IMR-90 (cell line): ENCODE data around the gene CXADR. TPM values are rescaled to one million over a fixed set of nuclear protein-coding genes. Genes with fewer than 3 reads are reported as not detected.

Experiments
- ATAC-seq: fragments of 200-7000 bp; cut with Tn5 transposase; 2 replicates; pipeline ENCODE4 v1.9.1; 2020; ENCODE audit warnings: low read depth, mild to moderate bottlenecking, moderate library complexity
- BruUV-seq: library from RNA; stranded (reverse); fragments of 400-500 nt; replicated peaks from 2 replicates; lab custom pipeline; 2021; lab: Mats Ljungman, UMichigan
- CTCF ChIA-PET: fragments of 300-600 bp; formaldehyde crosslinking; extraction: SDS; loops from one replicate; lab custom pipeline; 2021; ENCODE audit warnings: antibody characterized with exemption; lab: Yijun Ruan, JAX
- POLR2A ChIA-PET: fragments of 300-600 bp; sonication (Branson Sonifier 250); formaldehyde crosslinking; loops from one replicate; lab custom pipeline; 2022; ENCODE audit warnings: antibody characterized with exemption; ENCODE audit not compliant: unreplicated experiment; lab: Charles Lee
- DNase-seq: peaks from one replicate; pipeline ENCODE4 v3.0.0; 2013
- H2AFZ ChIP-seq: replicated peaks from 2 replicates; pipeline ENCODE3; 2013; ENCODE audit warnings: low read length, mild to moderate bottlenecking; ENCODE audit not compliant: poor library complexity
- H2AK5ac ChIP-seq: 2 replicates; pipeline ENCODE4 v1.6.1; 2013; ENCODE audit warnings: low read depth, low read length, inconsistent platforms
- H2AK9ac ChIP-seq: replicated peaks from 2 replicates; pipeline ENCODE3; 2013; ENCODE audit warnings: mild to moderate bottlenecking, low read depth, low read length, moderate library complexity; ENCODE audit not compliant: poor library complexity
- H2BK120ac ChIP-seq: 2 replicates; pipeline ENCODE4 v1.6.1; 2013; ENCODE audit warnings: low read depth, low read length, inconsistent platforms
- H2BK15ac ChIP-seq: 3 replicates; pipeline ENCODE4 v1.6.1; 2013; ENCODE audit warnings: low read depth, low read length, inconsistent platforms
- H2BK20ac ChIP-seq: 2 replicates; pipeline ENCODE4 v1.6.1; 2013; ENCODE audit warnings: low read depth, mild to moderate bottlenecking, inconsistent platforms, low read length, moderate library complexity
- H2BK5ac ChIP-seq: 2 replicates; pipeline ENCODE4 v1.6.1; 2013; ENCODE audit warnings: mild to moderate bottlenecking, low read depth, low read length, inconsistent platforms; ENCODE audit not compliant: poor library complexity, severe bottlenecking
- H3K14ac ChIP-seq: replicated peaks from 2 replicates; pipeline ENCODE4 v1.6.1; 2013; ENCODE audit warnings: low read depth, low read length, inconsistent platforms
- H3K18ac ChIP-seq: 2 replicates; pipeline ENCODE4 v1.6.1; 2013; ENCODE audit warnings: low read depth, low read length, control low read depth
- H3K23ac ChIP-seq: 2 replicates; pipeline ENCODE4 v1.6.1; 2013; ENCODE audit warnings: low read depth, low read length, inconsistent platforms
- H3K27ac ChIP-seq: 2 replicates; pipeline ENCODE4 v1.5.1; 2013; ENCODE audit warnings: mild to moderate bottlenecking, control low read depth, low read length; ENCODE audit not compliant: insufficient read depth
- H3K27me3 ChIP-seq: 2 replicates; pipeline ENCODE4 v1.6.1; 2013; ENCODE audit warnings: low read length; ENCODE audit not compliant: control insufficient read depth, insufficient read depth
- H3K36me3 ChIP-seq: 2 replicates; pipeline ENCODE4 v1.6.1; 2013; ENCODE audit warnings: low read length, mixed read lengths; ENCODE audit not compliant: control insufficient read depth, insufficient read depth
- H3K4ac ChIP-seq: 2 replicates; pipeline ENCODE4 v1.6.1; 2013; ENCODE audit warnings: low read depth, low read length, inconsistent platforms
- H3K4me1 ChIP-seq: 2 replicates; pipeline ENCODE4 v1.6.1; 2013; ENCODE audit warnings: low read length, mixed read lengths; ENCODE audit not compliant: control insufficient read depth, insufficient read depth
- H3K4me2 ChIP-seq: 2 replicates; pipeline ENCODE4 v1.6.1; 2013; ENCODE audit warnings: low read depth, mild to moderate bottlenecking, control low read depth, low read length, moderate library complexity
- H3K4me3 ChIP-seq: 2 replicates; pipeline ENCODE4 v1.5.1; 2013; ENCODE audit warnings: low read depth, mild to moderate bottlenecking, control low read depth, low read length, moderate library complexity; ENCODE audit not compliant: insufficient read depth
- H3K56ac ChIP-seq: 2 replicates; pipeline ENCODE4 v1.6.1; 2013; ENCODE audit warnings: low read length, inconsistent platforms; ENCODE audit not compliant: insufficient read depth; ENCODE audit errors: extremely low read depth
- H3K79me1 ChIP-seq, 2 experiments: 2 replicates each; pipeline ENCODE4 v1.6.1; 2013; ENCODE audit warnings: low read length in 2 of 2, inconsistent platforms in 1 of 2, low read depth in 1 of 2
- H3K9ac ChIP-seq: 2 replicates; pipeline ENCODE4 v1.6.1; 2013; ENCODE audit warnings: low read depth, low read length, control low read depth
- H3K9me1 ChIP-seq: 2 replicates; pipeline ENCODE4 v1.6.1; 2013; ENCODE audit warnings: low read length, inconsistent platforms; ENCODE audit not compliant: insufficient read depth
- H3K9me3 ChIP-seq: 2 replicates; pipeline ENCODE4 v1.6.1; 2013; ENCODE audit warnings: low read length; ENCODE audit not compliant: control insufficient read depth, insufficient read depth
- H4K20me1 ChIP-seq: 2 replicates; pipeline ENCODE4 v1.6.1; 2013; ENCODE audit warnings: low read length, inconsistent platforms; ENCODE audit not compliant: insufficient read depth
- H4K5ac ChIP-seq: 2 replicates; pipeline ENCODE4 v1.6.1; 2013; ENCODE audit warnings: mild to moderate bottlenecking, low read depth, low read length, control low read depth
- H4K8ac ChIP-seq, 2 experiments: 2 replicates each; pipeline ENCODE4 v1.6.1; 2013; ENCODE audit warnings: low read depth in 2 of 2, low read length in 2 of 2, control low read depth in 1 of 2, inconsistent platforms in 1 of 2
- H4K91ac ChIP-seq: 2 replicates; pipeline ENCODE4 v1.6.1; 2013; ENCODE audit warnings: low read depth, low read length, inconsistent platforms; ENCODE audit not compliant: insufficient read depth
- BHLHE40 ChIP-seq: fragments of 150-350 bp; IDR thresholded peaks from 2 replicates; pipeline ENCODE4 v1.6.1; 2016; ENCODE audit warnings: mild to moderate bottlenecking, low read depth, low read length
- CEBPB ChIP-seq: IDR thresholded peaks from 2 replicates; pipeline ENCODE4 v1.6.1; 2012; ENCODE audit warnings: low read depth, low read length, improper control_type of control experiment
- CHD1 ChIP-seq: IDR thresholded peaks from 2 replicates; pipeline ENCODE4 v1.6.1; 2012; ENCODE audit warnings: low read depth, low read length, improper control_type of control experiment
- FOS ChIP-seq: fragments of 150-350 bp; IDR thresholded peaks from 2 replicates; pipeline ENCODE4 v1.6.1; 2016; ENCODE audit warnings: low read depth, low read length
- MAFK ChIP-seq: IDR thresholded peaks from 2 replicates; pipeline ENCODE4 v1.6.1; 2012; ENCODE audit warnings: low read depth, low read length, improper control_type of control experiment
- MAZ ChIP-seq: IDR thresholded peaks from 2 replicates; pipeline ENCODE4 v1.6.1; 2012; ENCODE audit warnings: low read depth, mild to moderate bottlenecking, low read length, improper control_type of control experiment, moderate library complexity, borderline replicate concordance
- MXI1 ChIP-seq: IDR thresholded peaks from 2 replicates; pipeline ENCODE4 v1.6.1; 2012; ENCODE audit warnings: low read depth, mild to moderate bottlenecking, low read length, moderate library complexity, borderline replicate concordance
- NFE2L2 ChIP-seq: fragments of 150-350 bp; IDR thresholded peaks from 2 replicates; pipeline ENCODE4 v1.6.1; 2016; ENCODE audit warnings: low read depth, mild to moderate bottlenecking, low read length
- POLR2A ChIP-seq: IDR thresholded peaks from 2 replicates; pipeline ENCODE4 v1.6.1; 2012; ENCODE audit warnings: mild to moderate bottlenecking, low read depth, low read length
- RAD21 ChIP-seq: IDR thresholded peaks from 2 replicates; pipeline ENCODE4 v1.6.1; 2012; ENCODE audit warnings: low read length, improper control_type of control experiment
- RCOR1 ChIP-seq: IDR thresholded peaks from 2 replicates; pipeline ENCODE4 v1.6.1; 2012; ENCODE audit warnings: mild to moderate bottlenecking, low read length, improper control_type of control experiment; ENCODE audit not compliant: insufficient replicate concordance
- RFX5 ChIP-seq: IDR thresholded peaks from 2 replicates; pipeline ENCODE4 v1.8.0; 2012; ENCODE audit warnings: low read depth, mild to moderate bottlenecking, low read length, moderate library complexity
- SMC3 ChIP-seq: fragments of 150-350 bp; IDR thresholded peaks from 2 replicates; pipeline ENCODE4 v1.6.1; 2016; ENCODE audit warnings: low read depth, mild to moderate bottlenecking, antibody characterized with exemption, low read length, moderate library complexity
- WGBS, 2 experiments: methylation state at CpG; one replicate each; pipeline versions ENCODE4 v1.1.5 to v1.1.7; 2013; ENCODE audit warnings: missing lambda C conversion rate in 2 of 2; ENCODE audit not compliant: insufficient read length in 1 of 2; ENCODE audit errors: extremely low coverage in 2 of 2; 5-methylcytosine and 5-hydroxymethylcytosine counted together
- dilution Hi-C: fragments of 300-500 bp; cut with HindIII; formaldehyde crosslinking; loops from one replicate; pipeline ENCODE4 v1.14.3; 2018; ENCODE audit warnings: low sequenced_read_pairs; ENCODE audit not compliant: unreplicated experiment
- in situ Hi-C: fragments of 300-500 bp; cut with MboI; formaldehyde crosslinking; loops from 3 replicates; pipeline ENCODE4 v1.14.3; 2019; ENCODE audit warnings: low sequenced_read_pairs, inconsistent platforms, mixed read lengths
- intact Hi-C: fragments of 100-400 bp; cut with micrococcal nuclease; formaldehyde crosslinking; loops from 2 replicates; pipeline ENCODE4 v1.10.0; 2022
- polyA plus RNA-seq, 3 experiments: library from polyadenylated mRNA; depleted of rRNA; stranded (reverse); fragments of >200 nt; gene quantifications; 2 replicates each; pipeline ENCODE4 v1.2.3, GENCODE V29; 2012; ENCODE audit warnings: low replicate concordance in 1 of 3
- total RNA-seq: library from RNA; depleted of rRNA; stranded (reverse); fragments of >200 nt; gene quantifications from 2 replicates; pipeline ENCODE4 v1.2.3, GENCODE V29; 2012
- TF ChIP-seq, protein P1 (sequence below): fragments of 150-350 bp; IDR thresholded peaks from 2 replicates; pipeline ENCODE4 v1.6.1; 2017; ENCODE audit warnings: mild to moderate bottlenecking, antibody characterized with exemption, low read length, low read depth
- TF ChIP-seq, protein P2 (sequence below): fragments of 150-350 bp; IDR thresholded peaks from 2 replicates; pipeline ENCODE4 v1.6.1; 2016; ENCODE audit warnings: low read depth, mild to moderate bottlenecking, low read length, moderate library complexity, borderline replicate concordance
- TF ChIP-seq, protein P3 (sequence below): conservative IDR thresholded peaks from 2 replicates; pipeline ENCODE4 v1.5.1; 2012; ENCODE audit warnings: mild to moderate bottlenecking, low read depth, low read length, improper control_type of control experiment

CXADR gene
- total and polyA plus RNA-seq, 2 of the 4 experiments (the other 2 are of a cell fraction), result 0.21 to 1.1 TPM

DNA sequence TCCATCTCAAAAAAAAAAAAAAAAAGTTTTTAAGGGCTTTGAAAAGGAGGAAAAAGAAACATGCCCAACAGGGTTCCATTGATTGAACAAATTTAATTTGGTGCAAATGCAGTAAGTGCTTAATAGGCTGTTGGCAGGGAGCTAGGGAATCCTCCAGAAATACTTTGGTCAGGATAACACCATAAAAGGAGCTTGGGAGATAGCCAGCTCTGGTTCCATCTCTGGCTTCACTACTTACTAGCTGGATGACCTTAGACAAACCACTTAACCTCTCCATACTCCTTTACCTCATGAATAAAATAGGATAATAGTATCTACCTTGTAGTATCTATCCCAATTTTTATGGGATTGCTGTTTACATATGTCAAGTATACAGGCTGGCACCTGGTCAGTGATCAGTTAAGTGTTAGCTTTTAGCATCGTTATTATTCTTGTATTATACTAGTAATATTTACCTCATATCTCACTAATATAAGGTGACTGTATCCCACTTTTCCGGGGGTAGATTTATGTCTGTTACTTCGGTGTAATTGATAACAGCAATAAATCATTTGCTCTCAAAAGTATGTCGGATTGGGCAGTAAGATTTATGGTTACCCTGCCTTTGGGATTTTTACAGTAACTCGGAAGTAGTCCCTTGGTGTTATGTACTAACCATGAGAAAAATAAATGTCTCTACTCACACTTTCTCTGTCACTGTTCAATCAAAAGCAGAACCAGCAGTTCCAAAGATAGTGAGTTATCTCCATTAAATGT lies 63.4 kb downstream of the CXADR start:
- Histone ChIP-seq H3K27ac (no peak overlapping the region), H4K5ac (no peak overlapping the region), H2AK9ac (no peak overlapping the region), H3K9me3 (no peaks in the 10 kb centered on the region), H3K23ac (no peak overlapping the region), H3K4me1 (no peaks in the 10 kb centered on the region), H2BK5ac (no peak overlapping the region), H3K36me3 (no peaks in the 10 kb centered on the region), H3K56ac (no peak overlapping the region), H4K91ac (no peak overlapping the region), H3K9ac (no peak overlapping the region), H4K20me1 (no peaks in the 10 kb centered on the region), H4K8ac (no peak overlapping the region), H3K14ac (no peak overlapping the region), H2AK5ac (no peak overlapping the region), H3K4me3 (no peak overlapping the region), H2AFZ (no peak overlapping the region), H3K27me3 (peaks cover 6% of the 10 kb centered on the region), H3K79me1 (no peaks in the 10 kb centered on the region), H3K18ac (no peak overlapping the region), H2BK20ac (no peak overlapping the region), H3K4ac (no peak overlapping the region), H2BK15ac (no peak overlapping the region), H3K4me2 (no peak overlapping the region), H2BK120ac (no peak overlapping the region), H3K9me1 (no peaks in the 10 kb centered on the region)
- BruUV-seq, result no TSS peak
- POLR2A ChIA-PET, result no interaction called here
- intact Hi-C loops (no loop called here), in situ Hi-C loops (no loop called here), dilution Hi-C loops (no loop called here)
- ATAC-seq (no peak), DNase-seq (no peak)
- TF ChIP-seq NFE2L2 (no peak), BHLHE40 (no peak), RAD21 (no peak), POLR2A (no peak), CEBPB (no peak), CHD1 (no peak), MAZ (no peak), MAFK (no peak), RCOR1 (no peak), RFX5 (no peak), SMC3 (no peak), MXI1 (no peak), FOS (no peak)
- TF ChIP-seq, protein P1, sequence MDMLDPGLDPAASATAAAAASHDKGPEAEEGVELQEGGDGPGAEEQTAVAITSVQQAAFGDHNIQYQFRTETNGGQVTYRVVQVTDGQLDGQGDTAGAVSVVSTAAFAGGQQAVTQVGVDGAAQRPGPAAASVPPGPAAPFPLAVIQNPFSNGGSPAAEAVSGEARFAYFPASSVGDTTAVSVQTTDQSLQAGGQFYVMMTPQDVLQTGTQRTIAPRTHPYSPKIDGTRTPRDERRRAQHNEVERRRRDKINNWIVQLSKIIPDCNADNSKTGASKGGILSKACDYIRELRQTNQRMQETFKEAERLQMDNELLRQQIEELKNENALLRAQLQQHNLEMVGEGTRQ, result no peak
- TF ChIP-seq, protein P2, sequence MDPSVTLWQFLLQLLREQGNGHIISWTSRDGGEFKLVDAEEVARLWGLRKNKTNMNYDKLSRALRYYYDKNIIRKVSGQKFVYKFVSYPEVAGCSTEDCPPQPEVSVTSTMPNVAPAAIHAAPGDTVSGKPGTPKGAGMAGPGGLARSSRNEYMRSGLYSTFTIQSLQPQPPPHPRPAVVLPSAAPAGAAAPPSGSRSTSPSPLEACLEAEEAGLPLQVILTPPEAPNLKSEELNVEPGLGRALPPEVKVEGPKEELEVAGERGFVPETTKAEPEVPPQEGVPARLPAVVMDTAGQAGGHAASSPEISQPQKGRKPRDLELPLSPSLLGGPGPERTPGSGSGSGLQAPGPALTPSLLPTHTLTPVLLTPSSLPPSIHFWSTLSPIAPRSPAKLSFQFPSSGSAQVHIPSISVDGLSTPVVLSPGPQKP, result no peak
- TF ChIP-seq, protein P3, sequence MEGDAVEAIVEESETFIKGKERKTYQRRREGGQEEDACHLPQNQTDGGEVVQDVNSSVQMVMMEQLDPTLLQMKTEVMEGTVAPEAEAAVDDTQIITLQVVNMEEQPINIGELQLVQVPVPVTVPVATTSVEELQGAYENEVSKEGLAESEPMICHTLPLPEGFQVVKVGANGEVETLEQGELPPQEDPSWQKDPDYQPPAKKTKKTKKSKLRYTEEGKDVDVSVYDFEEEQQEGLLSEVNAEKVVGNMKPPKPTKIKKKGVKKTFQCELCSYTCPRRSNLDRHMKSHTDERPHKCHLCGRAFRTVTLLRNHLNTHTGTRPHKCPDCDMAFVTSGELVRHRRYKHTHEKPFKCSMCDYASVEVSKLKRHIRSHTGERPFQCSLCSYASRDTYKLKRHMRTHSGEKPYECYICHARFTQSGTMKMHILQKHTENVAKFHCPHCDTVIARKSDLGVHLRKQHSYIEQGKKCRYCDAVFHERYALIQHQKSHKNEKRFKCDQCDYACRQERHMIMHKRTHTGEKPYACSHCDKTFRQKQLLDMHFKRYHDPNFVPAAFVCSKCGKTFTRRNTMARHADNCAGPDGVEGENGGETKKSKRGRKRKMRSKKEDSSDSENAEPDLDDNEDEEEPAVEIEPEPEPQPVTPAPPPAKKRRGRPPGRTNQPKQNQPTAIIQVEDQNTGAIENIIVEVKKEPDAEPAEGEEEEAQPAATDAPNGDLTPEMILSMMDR, result no peak
- CTCF ChIA-PET, result interaction anchor here (1.0 to 1.2 kb wide), 2 partner anchors 10 to 22 kb away, joined by 3 to 5 read pairs; no protein-coding TSS in a partner anchor
- no CpG with 5 or more reads among the region's 5 CpGs for WGBS, 2 experiments
